Neural cell (in vitro differentiated cells): ENCODE measurements around the gene RGS16. TPM values are rescaled to one million over a fixed set of nuclear protein-coding genes. Genes with fewer than 3 reads are reported as not detected.

Experiments
- H2AFZ ChIP-seq: fragments of 200-600, 300-800 bp; sonication (generic), shearing (Covaris generic); 2 replicates; pipeline ENCODE4 v1.6.0; 2014; ENCODE audit warnings: low read depth, mild to moderate bottlenecking, antibody characterized with exemption, low read length, moderate library complexity
- H3F3A ChIP-seq: fragments of 200-600 bp; shearing (Covaris generic); 2 replicates; pipeline ENCODE4 v1.6.1; 2016; ENCODE audit warnings: mild to moderate bottlenecking, moderate library complexity, mixed read lengths, antibody characterized with exemption, low read length; ENCODE audit not compliant: insufficient read depth, poor library complexity, severe bottlenecking
- H3K27ac ChIP-seq: fragments of 200-600, 300-800 bp; sonication (generic), shearing (Covaris generic); 2 replicates; pipeline ENCODE4 v1.5.1; 2014; ENCODE audit warnings: mild to moderate bottlenecking, low read length, moderate library complexity
- H3K27me3 ChIP-seq: fragments of 300-800, 200-600 bp; sonication (generic), shearing (Covaris generic); 2 replicates; pipeline ENCODE4 v1.6.0; 2014; ENCODE audit warnings: mild to moderate bottlenecking, low read depth, low read length, moderate library complexity; ENCODE audit not compliant: insufficient read depth
- H3K36me3 ChIP-seq: fragments of 300-800, 200-600 bp; sonication (generic), shearing (Covaris generic); 2 replicates; pipeline ENCODE4 v1.5.1; 2014; ENCODE audit warnings: mild to moderate bottlenecking, antibody characterized with exemption, low read length, moderate library complexity; ENCODE audit not compliant: insufficient read depth
- H3K4me2 ChIP-seq: fragments of 300-800, 200-600 bp; sonication (generic), shearing (Covaris generic); 2 replicates; pipeline ENCODE4 v1.6.0; 2014; ENCODE audit warnings: mild to moderate bottlenecking, low read length
- H3K4me3 ChIP-seq: fragments of 300-800, 200-600 bp; sonication (generic), shearing (Covaris generic); 2 replicates; pipeline ENCODE4 v1.5.1; 2014; ENCODE audit warnings: mild to moderate bottlenecking, low read length, moderate library complexity
- H3K79me2 ChIP-seq: fragments of 200-600 bp; shearing (Covaris generic); replicated peaks from 2 replicates; pipeline ENCODE4 v1.6.0; 2014; ENCODE audit warnings: mild to moderate bottlenecking, low read length, moderate library complexity; ENCODE audit not compliant: insufficient read depth
- H3K9ac ChIP-seq: fragments of 300-800, 200-600 bp; sonication (generic), shearing (Covaris generic); 2 replicates; pipeline ENCODE4 v1.6.1; 2016; ENCODE audit warnings: mild to moderate bottlenecking, low read length, mixed read lengths
- H3K9me2 ChIP-seq: fragments of 200-600 bp; shearing (Covaris generic); 2 replicates; pipeline ENCODE4 v1.6.1; 2016; ENCODE audit warnings: mild to moderate bottlenecking, low read length, mixed read lengths; ENCODE audit not compliant: insufficient read depth
- H3K9me3 ChIP-seq: fragments of 200-600, 300-800 bp; sonication (generic), shearing (Covaris generic); 2 replicates; pipeline ENCODE4 v1.6.1; 2016; ENCODE audit warnings: mild to moderate bottlenecking, mixed run types, low read length, moderate library complexity, mixed read lengths
- H4K20me1 ChIP-seq: fragments of 200-600 bp; shearing (Covaris generic); 2 replicates; pipeline ENCODE4 v1.6.1; 2016; ENCODE audit warnings: mild to moderate bottlenecking, mixed run types; ENCODE audit not compliant: insufficient read depth
- EP300 ChIP-seq: fragments of 450-650 bp; conservative IDR thresholded peaks from 2 replicates; pipeline ENCODE4 v1.6.1; 2014; ENCODE audit warnings: antibody characterized with exemption, mild to moderate bottlenecking, moderate library complexity; ENCODE audit not compliant: poor library complexity, severe bottlenecking
- EZH2 ChIP-seq: fragments of 200-600, 300-800 bp; shearing (Covaris generic), sonication (generic); IDR thresholded peaks from 2 replicates; pipeline ENCODE4 v1.6.1; 2014; ENCODE audit warnings: antibody characterized with exemption, low read length, borderline replicate concordance, mild to moderate bottlenecking; ENCODE audit not compliant: insufficient read depth, poor library complexity, severe bottlenecking
- MXI1 ChIP-seq: fragments of 450-650 bp; conservative IDR thresholded peaks from 2 replicates; pipeline ENCODE4 v1.6.1; 2014; ENCODE audit warnings: antibody characterized with exemption, mild to moderate bottlenecking; ENCODE audit not compliant: poor library complexity, severe bottlenecking
- POLR2AphosphoS5 ChIP-seq: IDR thresholded peaks from 2 replicates; pipeline ENCODE4 v1.6.1; 2012
- RAD21 ChIP-seq: fragments of 450-650 bp; conservative IDR thresholded peaks from 2 replicates; pipeline ENCODE4 v1.6.1; 2014; ENCODE audit warnings: antibody characterized with exemption, mild to moderate bottlenecking, moderate library complexity
- SMC3 ChIP-seq: fragments of 450-650 bp; conservative IDR thresholded peaks from 2 replicates; pipeline ENCODE4 v1.6.1; 2014; ENCODE audit warnings: antibody characterized with exemption, mild to moderate bottlenecking, moderate library complexity; ENCODE audit not compliant: poor library complexity
- TAF1 ChIP-seq: IDR thresholded peaks from 2 replicates; pipeline ENCODE4 v1.6.1; 2012; ENCODE audit warnings: low read depth
- polyA plus RNA-seq: library from polyadenylated mRNA; depleted of rRNA; stranded (reverse); fragments of >200 nt; gene quantifications from 2 replicates; pipeline ENCODE4 v1.2.3, GENCODE V29; 2014
- TF ChIP-seq, protein P1 (sequence below): fragments of 450-650 bp; IDR thresholded peaks from 2 replicates; pipeline ENCODE4 v1.5.1; 2014; ENCODE audit warnings: antibody characterized with exemption, mild to moderate bottlenecking, moderate library complexity; ENCODE audit not compliant: poor library complexity, severe bottlenecking
- TF ChIP-seq, protein P2 (sequence below): IDR thresholded peaks from 2 replicates; pipeline ENCODE4 v1.6.1; 2012; ENCODE audit warnings: borderline replicate concordance

RGS16 gene
- polyA plus RNA-seq, 1 donor from 2014 or later: 1.1 TPM

DNA sequence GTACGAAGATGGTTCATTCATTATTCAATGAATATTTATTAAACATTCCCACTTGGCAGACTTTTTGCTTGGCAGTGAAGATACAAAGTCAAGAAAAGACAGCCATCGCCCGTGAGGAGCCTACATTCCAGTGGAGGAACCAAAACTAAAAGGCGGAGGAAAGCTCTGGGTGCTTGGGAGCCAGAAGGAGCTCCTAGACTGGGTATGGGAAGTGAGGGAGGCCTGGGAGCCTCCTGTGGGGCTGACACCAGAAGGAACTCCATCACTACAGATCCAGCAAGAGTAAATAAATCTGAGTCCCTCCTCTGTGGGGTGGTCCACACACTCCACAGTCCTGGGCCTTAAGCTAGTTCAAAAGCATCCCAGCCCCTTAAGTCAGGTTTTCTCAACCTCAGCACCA, 30.0 kb downstream of the RGS16 start:
- Histone ChIP-seq H3K9me2 (no peaks in the 10 kb centered on the region), H2AFZ (no peak overlapping the region), H3K4me3 (no peak overlapping the region), H3K4me2 (no peak overlapping the region), H4K20me1 (no peaks in the 10 kb centered on the region), H3K27me3 (no peaks in the 10 kb centered on the region), H3K79me2 (no peaks in the 10 kb centered on the region), H3K9ac (no peak overlapping the region), H3K27ac (no peak overlapping the region), H3K36me3 (no peaks in the 10 kb centered on the region), H3K9me3 (no peaks in the 10 kb centered on the region), H3F3A (no peaks in the 10 kb centered on the region)
- TF ChIP-seq SMC3: no peak
- TF ChIP-seq POLR2AphosphoS5: no peak
- TF ChIP-seq EP300: no peak
- TF ChIP-seq TAF1: no peak
- TF ChIP-seq EZH2: no peak
- TF ChIP-seq MXI1: no peak
- TF ChIP-seq, protein P1, sequence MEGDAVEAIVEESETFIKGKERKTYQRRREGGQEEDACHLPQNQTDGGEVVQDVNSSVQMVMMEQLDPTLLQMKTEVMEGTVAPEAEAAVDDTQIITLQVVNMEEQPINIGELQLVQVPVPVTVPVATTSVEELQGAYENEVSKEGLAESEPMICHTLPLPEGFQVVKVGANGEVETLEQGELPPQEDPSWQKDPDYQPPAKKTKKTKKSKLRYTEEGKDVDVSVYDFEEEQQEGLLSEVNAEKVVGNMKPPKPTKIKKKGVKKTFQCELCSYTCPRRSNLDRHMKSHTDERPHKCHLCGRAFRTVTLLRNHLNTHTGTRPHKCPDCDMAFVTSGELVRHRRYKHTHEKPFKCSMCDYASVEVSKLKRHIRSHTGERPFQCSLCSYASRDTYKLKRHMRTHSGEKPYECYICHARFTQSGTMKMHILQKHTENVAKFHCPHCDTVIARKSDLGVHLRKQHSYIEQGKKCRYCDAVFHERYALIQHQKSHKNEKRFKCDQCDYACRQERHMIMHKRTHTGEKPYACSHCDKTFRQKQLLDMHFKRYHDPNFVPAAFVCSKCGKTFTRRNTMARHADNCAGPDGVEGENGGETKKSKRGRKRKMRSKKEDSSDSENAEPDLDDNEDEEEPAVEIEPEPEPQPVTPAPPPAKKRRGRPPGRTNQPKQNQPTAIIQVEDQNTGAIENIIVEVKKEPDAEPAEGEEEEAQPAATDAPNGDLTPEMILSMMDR: no peak
- TF ChIP-seq RAD21: no peak
- TF ChIP-seq, protein P2, sequence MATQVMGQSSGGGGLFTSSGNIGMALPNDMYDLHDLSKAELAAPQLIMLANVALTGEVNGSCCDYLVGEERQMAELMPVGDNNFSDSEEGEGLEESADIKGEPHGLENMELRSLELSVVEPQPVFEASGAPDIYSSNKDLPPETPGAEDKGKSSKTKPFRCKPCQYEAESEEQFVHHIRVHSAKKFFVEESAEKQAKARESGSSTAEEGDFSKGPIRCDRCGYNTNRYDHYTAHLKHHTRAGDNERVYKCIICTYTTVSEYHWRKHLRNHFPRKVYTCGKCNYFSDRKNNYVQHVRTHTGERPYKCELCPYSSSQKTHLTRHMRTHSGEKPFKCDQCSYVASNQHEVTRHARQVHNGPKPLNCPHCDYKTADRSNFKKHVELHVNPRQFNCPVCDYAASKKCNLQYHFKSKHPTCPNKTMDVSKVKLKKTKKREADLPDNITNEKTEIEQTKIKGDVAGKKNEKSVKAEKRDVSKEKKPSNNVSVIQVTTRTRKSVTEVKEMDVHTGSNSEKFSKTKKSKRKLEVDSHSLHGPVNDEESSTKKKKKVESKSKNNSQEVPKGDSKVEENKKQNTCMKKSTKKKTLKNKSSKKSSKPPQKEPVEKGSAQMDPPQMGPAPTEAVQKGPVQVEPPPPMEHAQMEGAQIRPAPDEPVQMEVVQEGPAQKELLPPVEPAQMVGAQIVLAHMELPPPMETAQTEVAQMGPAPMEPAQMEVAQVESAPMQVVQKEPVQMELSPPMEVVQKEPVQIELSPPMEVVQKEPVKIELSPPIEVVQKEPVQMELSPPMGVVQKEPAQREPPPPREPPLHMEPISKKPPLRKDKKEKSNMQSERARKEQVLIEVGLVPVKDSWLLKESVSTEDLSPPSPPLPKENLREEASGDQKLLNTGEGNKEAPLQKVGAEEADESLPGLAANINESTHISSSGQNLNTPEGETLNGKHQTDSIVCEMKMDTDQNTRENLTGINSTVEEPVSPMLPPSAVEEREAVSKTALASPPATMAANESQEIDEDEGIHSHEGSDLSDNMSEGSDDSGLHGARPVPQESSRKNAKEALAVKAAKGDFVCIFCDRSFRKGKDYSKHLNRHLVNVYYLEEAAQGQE: no peak

DNA sequence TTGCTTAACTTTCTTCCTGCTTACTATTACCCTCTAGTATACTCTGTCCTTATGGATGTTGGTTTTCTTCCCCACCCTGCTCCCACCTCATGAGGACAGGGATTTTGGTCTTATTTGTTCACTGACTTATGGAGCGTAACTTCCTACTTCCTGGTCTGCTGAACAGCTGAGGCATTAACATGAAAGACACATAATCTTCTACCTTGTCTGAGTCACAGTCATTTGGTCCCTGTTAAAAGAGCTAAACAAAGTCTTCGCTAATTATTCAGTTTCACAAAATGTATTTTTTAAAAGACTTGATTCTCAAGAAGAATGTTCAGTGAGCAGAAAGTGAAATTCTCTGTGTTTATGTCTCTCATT, 33.6 kb downstream of the RGS16 start:
- Histone ChIP-seq H3K4me2 (no peak overlapping the region), H3K79me2 (no peaks in the 10 kb centered on the region), H3K9me2 (no peaks in the 10 kb centered on the region), H2AFZ (no peak overlapping the region), H3K27me3 (no peaks in the 10 kb centered on the region), H3K27ac (no peak overlapping the region), H3K9ac (no peak overlapping the region), H3K36me3 (no peaks in the 10 kb centered on the region), H3F3A (no peaks in the 10 kb centered on the region), H4K20me1 (no peaks in the 10 kb centered on the region), H3K4me3 (no peak overlapping the region), H3K9me3 (no peaks in the 10 kb centered on the region)
- TF ChIP-seq POLR2AphosphoS5 (no peak), EZH2 (no peak)
